GM21360 (cell line): ENCODE results near the gene RBFA.
A peak's percentile ranks its signal among the peaks of the same experiment; 100 is the strongest.
"Not testable (repeated sequence)": the region's sequence is repeated elsewhere in the genome, so short reads cannot be mapped to it uniquely, and the experiment has no call there.

ENCODE experiments used
- ATAC-seq: cut with Tn5 transposase; IDR thresholded peaks from one replicate; pipeline ENCODE4 v1.9.1; 2021; ENCODE audit warnings: mild to moderate bottlenecking, moderate library complexity; ENCODE audit not compliant: unreplicated experiment

The RBFA gene

GRCh38 chr18:80034068-80034851, at the start of gene RBFA:
RBFA (plus strand) TSS chr18:80034434; CDS start chr18:80034496, 62 bp downstream.
- peak; percentile 70 for ATAC-seq

- ATAC-seq = no peak
These were observed 49.1 kb upstream of the RBFA start for GRCh38 chr18:79985172-79985571.

- ATAC-seq = no peak
These were observed 47.5 kb upstream of the RBFA start for GRCh38 chr18:79986726-79987125.

- no peak for ATAC-seq
These were observed 46.7 kb upstream of the RBFA start for GRCh38 chr18:79987566-79987965.

GRCh38 chr18:79988071-79988450, 46.2 kb upstream of the RBFA start:
- ATAC-seq = peak; percentile 60

- ATAC-seq = peak; percentile 96
These were observed 45.6 kb upstream of the RBFA start, which contains the start of gene TXNL4A for GRCh38 chr18:79988451-79989194. TXNL4A (minus strand) TSS chr18:79988563; CDS start chr18:79988392, 171 bp downstream.

- no peak for ATAC-seq
These were observed 45.1 kb upstream of the RBFA start for GRCh38 chr18:79989195-79989497.

- ATAC-seq = no peak
These were observed 42.7 kb upstream of the RBFA start for GRCh38 chr18:79991494-79991893.

- not testable (repeated sequence) for ATAC-seq
These were observed 34.5 kb upstream of the RBFA start for GRCh38 chr18:79999701-80000100.

GRCh38 chr18:80000877-80001276, 33.4 kb upstream of the RBFA start:
- ATAC-seq = no peak

- ATAC-seq = no peak
These were observed 31.8 kb upstream of the RBFA start for GRCh38 chr18:80002468-80002867.

GRCh38 chr18:80004600-80005342, 29.5 kb upstream of the RBFA start:
- no peak for ATAC-seq

- no peak for ATAC-seq
These were observed 27.5 kb upstream of the RBFA start for GRCh38 chr18:80006724-80007123.

- no peak for ATAC-seq
These were observed 24.3 kb upstream of the RBFA start for GRCh38 chr18:80009661-80010550.

GRCh38 chr18:80010551-80010906, 23.7 kb upstream of the RBFA start:
- ATAC-seq = no peak

- ATAC-seq = not testable (repeated sequence)
These were observed 22.6 kb upstream of the RBFA start for GRCh38 chr18:80011496-80012137.

GRCh38 chr18:80012714-80013113, 21.5 kb upstream of the RBFA start:
- no peak for ATAC-seq

GRCh38 chr18:80022613-80023012, 11.6 kb upstream of the RBFA start:
- no peak for ATAC-seq

GRCh38 chr18:80023173-80023572, 11.1 kb upstream of the RBFA start:
- no peak for ATAC-seq

GRCh38 chr18:80026363-80026762, 7.9 kb upstream of the RBFA start:
- no peak for ATAC-seq
